AG09319 (cell line): ENCODE results near the gene FBXW9.
A peak's percentile ranks its signal among the peaks of the same experiment; 100 is the strongest.

Experiments used
- DNase-seq: peaks from one replicate; pipeline ENCODE4 v3.0.0-alpha.2; 2010; ENCODE audit warnings: low read depth; ENCODE audit errors: extremely low read depth
- TF ChIP-seq, protein P1 (sequence below): IDR thresholded peaks from 2 replicates; pipeline ENCODE4 v1.5.1; 2011; ENCODE audit warnings: low read depth, mild to moderate bottlenecking, inconsistent platforms, low read length, moderate library complexity

The FBXW9 gene

DNA sequence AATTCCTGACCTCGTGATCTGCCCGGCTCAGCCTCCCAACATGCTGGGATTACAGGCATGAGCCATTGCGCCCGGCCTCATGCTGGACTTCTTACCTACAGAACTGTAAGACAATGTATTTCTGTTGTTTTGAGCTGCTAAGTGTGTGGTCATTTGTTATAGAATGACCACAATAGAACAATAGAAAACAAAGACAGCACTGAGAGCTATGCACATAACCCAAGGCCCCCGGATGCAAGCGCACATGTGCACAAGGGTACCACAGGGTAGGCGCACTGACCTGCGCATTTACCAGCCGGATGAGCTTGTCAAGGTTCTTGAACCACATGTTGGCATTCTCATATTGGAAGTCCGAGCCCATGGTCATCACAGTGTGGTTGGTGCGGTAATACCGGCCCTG lies 35.5 kb downstream of the FBXW9 start:
- DNase-seq, result no peak
- TF ChIP-seq, protein P1, sequence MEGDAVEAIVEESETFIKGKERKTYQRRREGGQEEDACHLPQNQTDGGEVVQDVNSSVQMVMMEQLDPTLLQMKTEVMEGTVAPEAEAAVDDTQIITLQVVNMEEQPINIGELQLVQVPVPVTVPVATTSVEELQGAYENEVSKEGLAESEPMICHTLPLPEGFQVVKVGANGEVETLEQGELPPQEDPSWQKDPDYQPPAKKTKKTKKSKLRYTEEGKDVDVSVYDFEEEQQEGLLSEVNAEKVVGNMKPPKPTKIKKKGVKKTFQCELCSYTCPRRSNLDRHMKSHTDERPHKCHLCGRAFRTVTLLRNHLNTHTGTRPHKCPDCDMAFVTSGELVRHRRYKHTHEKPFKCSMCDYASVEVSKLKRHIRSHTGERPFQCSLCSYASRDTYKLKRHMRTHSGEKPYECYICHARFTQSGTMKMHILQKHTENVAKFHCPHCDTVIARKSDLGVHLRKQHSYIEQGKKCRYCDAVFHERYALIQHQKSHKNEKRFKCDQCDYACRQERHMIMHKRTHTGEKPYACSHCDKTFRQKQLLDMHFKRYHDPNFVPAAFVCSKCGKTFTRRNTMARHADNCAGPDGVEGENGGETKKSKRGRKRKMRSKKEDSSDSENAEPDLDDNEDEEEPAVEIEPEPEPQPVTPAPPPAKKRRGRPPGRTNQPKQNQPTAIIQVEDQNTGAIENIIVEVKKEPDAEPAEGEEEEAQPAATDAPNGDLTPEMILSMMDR, result no peak

DNA sequence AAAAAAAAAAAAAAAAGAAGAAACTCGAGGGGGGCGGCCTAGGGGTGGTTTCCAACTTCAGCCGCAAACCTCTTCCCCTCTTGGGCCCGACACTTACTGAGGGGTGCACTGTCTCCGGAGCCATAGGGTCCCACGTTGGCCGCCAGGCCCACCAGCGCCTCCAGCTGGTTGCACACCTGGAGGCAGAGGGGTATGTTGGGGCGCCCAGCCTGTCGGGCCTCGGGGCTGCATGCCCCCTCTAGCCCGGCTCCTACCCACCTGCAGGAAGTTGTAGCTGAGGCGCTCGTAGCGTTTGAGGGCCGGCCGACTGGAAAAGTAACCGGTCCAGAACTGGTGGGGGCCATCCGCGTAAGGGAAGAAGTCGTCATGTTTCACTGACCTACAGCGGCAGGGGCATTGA lies 38.5 kb downstream of the FBXW9 start:
- TF ChIP-seq, protein P1, result no peak
- DNase-seq, result no peak

GRCh38 chr19:12656899-12657571 lies 39.4 kb downstream of the FBXW9 start:
- no peak for DNase-seq
- TF ChIP-seq, protein P1, result no peak

- DNase-seq, result no peak
- TF ChIP-seq, protein P1, result no peak
These were observed 40.9 kb downstream of the FBXW9 start for GRCh38 chr19:12655546-12655945.

DNA sequence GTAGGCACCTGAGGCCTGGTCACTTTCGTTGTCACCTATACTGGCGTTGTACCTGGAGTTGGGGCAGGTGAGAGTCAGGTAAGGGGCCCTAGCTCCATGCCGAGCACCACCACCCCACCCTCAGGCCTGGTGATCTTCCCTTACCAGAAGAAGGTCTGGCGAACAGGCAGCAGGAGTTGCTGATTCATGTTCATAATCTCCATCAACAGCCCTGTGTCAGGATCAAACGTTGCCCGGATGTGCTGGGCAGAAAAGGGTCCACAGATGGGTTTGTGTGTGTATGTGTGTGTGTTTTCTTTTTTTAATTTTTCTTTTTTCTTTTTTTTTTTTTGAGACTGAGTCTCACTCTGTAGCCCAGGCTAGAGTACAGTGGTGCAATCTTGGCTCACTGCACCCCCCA lies 44.2 kb downstream of the FBXW9 start:
- no peak for DNase-seq
- TF ChIP-seq, protein P1, result no peak

DNA sequence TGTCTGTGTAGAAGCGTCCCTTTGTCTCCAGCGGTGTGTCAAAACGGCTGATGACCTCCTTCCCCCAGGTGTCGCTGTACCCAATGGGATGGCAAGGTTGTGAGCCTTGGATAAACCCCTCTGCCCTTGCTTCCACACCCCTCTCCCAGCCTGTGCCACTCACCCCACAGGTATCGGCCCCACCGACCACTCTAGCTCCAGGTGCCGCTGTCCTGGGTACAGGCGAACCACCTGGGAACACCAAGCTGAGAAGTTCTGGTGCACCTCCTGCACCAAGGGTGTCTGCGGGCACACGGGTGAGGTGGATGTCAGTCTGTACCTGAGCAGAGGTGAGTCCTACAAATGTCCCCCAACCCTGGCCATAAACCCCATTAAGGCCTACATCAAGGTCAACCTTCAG lies 46.5 kb downstream of the FBXW9 start:
- TF ChIP-seq, protein P1, result no peak
- DNase-seq, result no peak

- TF ChIP-seq, protein P1, result peak; percentile 21
- no peak for DNase-seq
These were observed 48.3 kb downstream of the FBXW9 start for GRCh38 chr19:12648088-12648487.
